Measurements from ENCODE around the gene LHX3.
"Not testable (repeated sequence)": the region's sequence is repeated elsewhere in the genome, so short reads cannot be mapped to it uniquely, and the experiment has no call there.

LHX3 gene

DNA sequence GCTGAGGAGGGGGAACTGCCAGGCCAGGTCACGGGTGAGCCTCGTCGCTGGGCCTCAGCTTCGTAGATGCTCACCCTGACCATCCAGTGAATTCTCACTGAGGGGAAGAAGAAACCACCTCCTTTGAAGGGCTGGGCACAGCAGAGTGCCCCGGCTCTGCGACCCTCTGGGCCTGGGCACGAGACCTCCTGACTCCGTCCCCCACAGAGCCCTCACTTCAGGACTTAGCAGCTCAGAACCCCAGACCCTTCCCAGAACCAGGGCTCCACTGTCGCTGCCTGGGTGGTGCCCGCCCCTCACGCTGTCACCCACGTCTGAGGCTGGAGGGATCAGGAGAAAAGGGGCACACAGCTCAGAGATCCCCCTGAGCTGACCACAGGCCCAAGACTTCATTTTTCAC lies 52.0 kb downstream of the LHX3 start:
- no peak overlapping the region for H3K4me3 ChIP-seq (ENCODE audit: low read depth, low read length)

DNA sequence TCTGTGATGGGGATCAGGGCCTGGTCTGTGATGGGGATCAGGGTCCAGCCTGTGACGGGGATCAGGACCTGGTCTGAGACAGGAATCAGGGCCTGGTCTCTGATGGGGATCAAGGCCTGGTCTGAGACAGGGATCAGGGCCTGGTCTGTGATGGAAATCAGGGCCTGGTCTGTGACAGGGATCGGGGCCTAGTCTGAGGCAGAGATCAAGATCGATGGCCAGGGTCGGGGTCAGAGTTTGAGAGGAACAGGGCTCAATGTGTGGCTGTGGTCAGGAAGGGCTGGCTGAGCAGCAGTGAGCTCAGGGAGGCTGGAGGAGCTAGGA lies 52.4 kb downstream of the LHX3 start:
- TF ChIP-seq, protein P1, sequence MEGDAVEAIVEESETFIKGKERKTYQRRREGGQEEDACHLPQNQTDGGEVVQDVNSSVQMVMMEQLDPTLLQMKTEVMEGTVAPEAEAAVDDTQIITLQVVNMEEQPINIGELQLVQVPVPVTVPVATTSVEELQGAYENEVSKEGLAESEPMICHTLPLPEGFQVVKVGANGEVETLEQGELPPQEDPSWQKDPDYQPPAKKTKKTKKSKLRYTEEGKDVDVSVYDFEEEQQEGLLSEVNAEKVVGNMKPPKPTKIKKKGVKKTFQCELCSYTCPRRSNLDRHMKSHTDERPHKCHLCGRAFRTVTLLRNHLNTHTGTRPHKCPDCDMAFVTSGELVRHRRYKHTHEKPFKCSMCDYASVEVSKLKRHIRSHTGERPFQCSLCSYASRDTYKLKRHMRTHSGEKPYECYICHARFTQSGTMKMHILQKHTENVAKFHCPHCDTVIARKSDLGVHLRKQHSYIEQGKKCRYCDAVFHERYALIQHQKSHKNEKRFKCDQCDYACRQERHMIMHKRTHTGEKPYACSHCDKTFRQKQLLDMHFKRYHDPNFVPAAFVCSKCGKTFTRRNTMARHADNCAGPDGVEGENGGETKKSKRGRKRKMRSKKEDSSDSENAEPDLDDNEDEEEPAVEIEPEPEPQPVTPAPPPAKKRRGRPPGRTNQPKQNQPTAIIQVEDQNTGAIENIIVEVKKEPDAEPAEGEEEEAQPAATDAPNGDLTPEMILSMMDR (IDR thresholded peaks at IDR 0.05; ENCODE audit: low read depth, low read length), result no peak
- H3K4me3 ChIP-seq (ENCODE audit: low read depth, low read length), result no peak overlapping the region

More for the DNA sequence above, 52.0 kb downstream of the LHX3 start:
- TF ChIP-seq, protein P1 (IDR thresholded peaks at IDR 0.05; ENCODE audit: low read depth, low read length), result no peak

DNA sequence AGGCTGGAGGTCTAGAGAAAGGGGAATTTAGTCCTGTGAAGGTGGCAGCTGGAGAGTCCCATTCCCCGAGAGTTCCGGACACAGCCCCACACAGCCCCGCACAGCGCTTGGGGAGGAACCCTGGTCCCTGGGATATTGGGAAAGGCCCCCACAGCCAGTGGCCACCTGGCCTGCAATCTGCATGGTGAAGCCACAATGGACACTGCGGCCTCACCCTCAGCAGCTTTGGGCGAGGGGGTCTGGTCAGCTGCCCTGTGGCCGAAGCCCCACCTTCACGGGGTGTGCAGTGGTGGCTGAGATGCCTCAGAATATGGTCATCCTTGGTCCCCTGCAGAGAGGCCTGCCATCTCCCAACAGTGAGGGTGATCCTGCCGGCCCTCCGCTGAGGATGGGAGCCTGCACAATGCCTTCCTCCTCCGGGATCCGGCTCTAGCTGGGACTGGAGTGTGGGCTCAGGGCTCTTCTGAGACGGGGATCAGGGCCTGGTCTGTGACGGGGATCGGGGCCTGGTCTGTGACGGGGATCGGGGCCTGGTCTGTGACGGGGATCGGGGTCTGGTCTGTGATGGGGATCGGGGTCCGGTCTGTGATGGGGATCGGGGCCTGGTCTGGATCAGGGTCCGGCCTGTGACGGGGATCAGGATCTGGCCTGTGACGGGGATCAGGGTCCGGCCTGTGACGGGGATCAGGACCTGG lies 52.9 kb downstream of the LHX3 start:
- TF ChIP-seq, protein P1 (IDR thresholded peaks at IDR 0.05; ENCODE audit: low read depth, low read length), result no peak
- no peak overlapping the region for H3K4me3 ChIP-seq (ENCODE audit: low read depth, low read length)

DNA sequence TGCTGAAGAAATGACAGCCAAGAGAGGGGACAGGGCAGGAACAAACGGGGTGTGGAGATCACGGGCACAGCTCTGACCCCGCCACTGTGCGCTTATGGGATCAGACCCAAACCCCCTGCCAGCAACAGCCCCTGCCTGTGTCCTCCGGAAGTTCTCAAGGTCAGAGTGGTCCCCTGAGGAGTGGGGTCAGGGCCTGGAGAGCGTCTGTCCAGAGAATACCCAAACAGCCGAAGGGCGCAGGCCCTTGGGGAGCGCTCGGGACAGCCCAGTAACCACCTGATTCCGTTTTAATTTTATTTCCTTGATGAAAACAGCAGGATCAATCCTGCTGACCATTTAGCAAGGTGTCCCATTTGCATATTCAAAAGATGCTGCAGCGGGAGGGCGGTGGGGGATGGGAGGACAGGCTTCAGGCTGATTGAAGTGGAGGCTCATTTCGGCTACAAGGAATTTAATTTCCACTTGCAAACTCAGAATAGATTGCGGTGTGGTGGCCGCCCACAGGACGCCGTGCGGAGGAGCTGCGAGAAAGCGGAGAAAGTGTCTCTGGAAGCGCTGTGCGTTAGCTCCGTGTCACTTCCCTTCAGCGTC lies 53.6 kb downstream of the LHX3 start:
- TF ChIP-seq, protein P1 (IDR thresholded peaks at IDR 0.05; ENCODE audit: low read depth, low read length), result no peak
- H3K4me3 ChIP-seq (ENCODE audit: low read depth, low read length), result no peak overlapping the region

DNA sequence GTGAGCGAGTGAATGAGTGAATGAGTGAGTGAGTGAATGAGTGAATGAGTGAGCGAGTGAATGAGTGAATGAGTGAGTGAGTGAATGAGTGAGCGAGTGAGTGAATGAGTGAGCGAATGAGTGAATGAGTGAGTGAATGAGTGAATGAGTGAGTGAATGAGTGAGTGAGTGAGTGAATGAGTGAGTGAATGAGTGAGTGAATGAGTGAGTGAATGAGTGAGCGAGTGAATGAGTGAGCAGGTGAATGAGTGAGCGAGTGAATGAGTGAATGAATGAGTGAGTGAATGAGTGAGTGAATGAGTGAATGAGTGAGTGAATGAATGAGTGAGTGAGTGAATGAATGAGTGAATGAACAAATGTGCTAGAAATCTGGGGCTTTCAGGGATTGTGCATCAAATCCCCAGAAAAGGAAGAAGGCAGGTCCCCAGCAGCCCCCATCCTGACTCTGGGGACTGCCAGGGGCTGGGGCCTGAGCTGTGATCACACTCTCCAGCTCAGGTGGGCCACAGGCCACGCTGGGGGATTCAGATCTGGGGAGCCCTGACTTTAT lies 54.2 kb downstream of the LHX3 start:
- H3K4me3 ChIP-seq (ENCODE audit: low read depth, low read length), result not testable (repeated sequence)

DNA sequence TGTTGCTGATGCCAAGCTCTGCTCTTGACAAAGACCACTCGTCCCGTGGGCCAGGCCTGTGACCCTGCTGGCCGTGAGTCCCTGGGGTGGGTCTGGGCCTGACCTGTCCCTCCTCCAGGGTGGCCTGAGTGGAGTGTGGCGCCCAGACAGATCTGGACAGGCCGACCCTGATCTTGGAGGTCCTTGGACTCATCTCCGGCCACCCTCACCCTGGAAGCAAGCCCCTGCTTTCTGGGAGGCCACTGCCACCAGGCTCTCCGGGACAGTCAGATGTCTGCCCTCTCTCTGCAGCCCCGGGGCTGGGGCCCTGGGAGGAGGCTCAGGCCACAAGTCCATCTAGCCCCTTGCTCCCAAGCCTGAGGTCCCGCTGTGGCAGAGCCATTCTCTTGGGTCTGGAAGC lies 55.1 kb downstream of the LHX3 start:
- no peak overlapping the region for H3K4me3 ChIP-seq (ENCODE audit: low read depth, low read length)
- TF ChIP-seq, protein P1 (IDR thresholded peaks at IDR 0.05; ENCODE audit: low read depth, low read length), result no peak

DNA sequence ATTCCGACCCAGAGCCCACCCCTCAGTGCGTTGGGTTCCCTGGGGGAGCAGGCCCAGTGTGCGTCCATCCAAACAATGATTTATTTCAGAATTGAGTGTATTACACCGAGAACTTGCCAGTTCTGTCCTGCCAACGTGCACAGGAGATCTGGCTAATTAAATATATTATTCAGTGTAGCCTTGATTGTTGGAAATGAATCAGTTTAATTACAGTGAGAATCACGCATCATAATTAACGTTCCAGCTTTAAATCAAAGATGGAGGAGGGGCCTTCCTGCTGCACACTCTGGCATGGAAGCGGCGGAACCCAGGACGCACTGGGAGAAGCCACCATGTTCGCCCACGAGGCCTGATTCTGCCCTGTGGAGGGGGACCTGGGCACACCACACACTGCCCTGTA lies 55.6 kb downstream of the LHX3 start:
- TF ChIP-seq, protein P1 (IDR thresholded peaks at IDR 0.05; ENCODE audit: low read depth, low read length), result no peak
- H3K4me3 ChIP-seq (ENCODE audit: low read depth, low read length), result no peak overlapping the region

All from WI38 (cell line).